Mucosa of descending colon (tissue), 3 donors: ENCODE measurements around the gene CORO7. TPM values are rescaled to one million over a fixed set of nuclear protein-coding genes. Genes with fewer than 3 reads are reported as not detected.

Source experiments
- ATAC-seq: fragments of 200-7000 bp; cut with Tn5 transposase; one replicate; pipeline ENCODE4 v1.9.1; 2020; ENCODE audit warnings: mild to moderate bottlenecking, moderate library complexity
- DNase-seq, 3 donors: peaks; one replicate each; pipeline ENCODE4 v3.0.0-alpha.2; 2020
- H3K36me3 ChIP-seq: fragments of 200-600 bp; one replicate; pipeline ENCODE4 v1.8.0; 2021; ENCODE audit warnings: low read depth, mild to moderate bottlenecking
- H3K4me1 ChIP-seq: fragments of 200-600 bp; one replicate; pipeline ENCODE4 v1.8.0; 2021; ENCODE audit warnings: low read depth, mild to moderate bottlenecking
- H3K4me3 ChIP-seq: fragments of 200-600 bp; one replicate; pipeline ENCODE4 v1.8.0; 2021; ENCODE audit warnings: mild to moderate bottlenecking
- H3K9me3 ChIP-seq: fragments of 200-600 bp; one replicate; pipeline ENCODE4 v1.8.0; 2021; ENCODE audit warnings: mild to moderate bottlenecking
- intact Hi-C, 2 donors: fragments of 100-400 bp; cut with DNase I in 1 of 2; cut with micrococcal nuclease in 1 of 2; formaldehyde crosslinking; loops; one replicate each; pipeline versions ENCODE4 v1.11.0 to v1.11.1; 2022; cut with DNase I, micrococcal nuclease
- total RNA-seq, 3 donors: library from RNA; stranded (reverse); fragmentation: NEBNext Ultra II Directional in 2 of 3; extraction: Animal tissue kit (Norgen Biotek cat#: 25700) in 2 of 3; gene quantifications; one replicate each; pipeline versions ENCODE4 v1.2.1 to v1.2.4, GENCODE V29; 2021 to 2023
- TF ChIP-seq, protein P1 (sequence below): fragments of 200-600 bp; IDR thresholded peaks from one replicate; pipeline ENCODE4 v1.8.0; 2022; ENCODE audit warnings: antibody characterized with exemption, mild to moderate bottlenecking
- donor health status: DM: no; HTN: no; CAD: no; lungs with moderate emphysema.
- donor health status: DM: no; HTN: no; CAD: no.
- donor health status: DM: no; HTN: yes; CAD: no.

CORO7 gene
- total RNA-seq, 3 donors from 2014 or later: 40.0 to 61.2 (median 49.1) TPM

DNA sequence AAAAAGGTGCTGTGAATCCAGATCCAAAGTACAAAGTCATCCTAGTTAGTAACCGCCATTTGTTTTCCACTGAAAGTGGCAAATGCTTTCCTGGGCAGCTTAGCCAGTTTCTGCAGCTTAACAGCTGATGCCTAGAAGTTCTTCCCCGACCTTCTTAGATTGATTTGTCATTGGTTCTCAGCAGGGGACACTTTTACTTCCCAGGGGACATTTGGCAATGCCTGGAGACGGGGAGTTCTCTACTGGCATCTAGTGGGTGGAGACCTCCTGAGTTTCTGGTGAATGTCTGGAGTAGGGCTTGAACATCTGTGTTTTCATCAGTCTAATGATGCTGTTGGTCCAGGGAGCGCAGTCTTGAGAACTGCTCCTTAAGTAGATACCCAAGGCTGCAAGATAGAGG lies 16.8 kb upstream of the CORO7 start:
- no peaks in the 10 kb centered on the region for H3K4me1 ChIP-seq
- ATAC-seq (no peak), DNase-seq (no peak)
- H3K36me3 ChIP-seq: no peaks in the 10 kb centered on the region
- H3K4me3 ChIP-seq: no peak overlapping the region
- H3K9me3 ChIP-seq: no peaks in the 10 kb centered on the region
- TF ChIP-seq, protein P1, sequence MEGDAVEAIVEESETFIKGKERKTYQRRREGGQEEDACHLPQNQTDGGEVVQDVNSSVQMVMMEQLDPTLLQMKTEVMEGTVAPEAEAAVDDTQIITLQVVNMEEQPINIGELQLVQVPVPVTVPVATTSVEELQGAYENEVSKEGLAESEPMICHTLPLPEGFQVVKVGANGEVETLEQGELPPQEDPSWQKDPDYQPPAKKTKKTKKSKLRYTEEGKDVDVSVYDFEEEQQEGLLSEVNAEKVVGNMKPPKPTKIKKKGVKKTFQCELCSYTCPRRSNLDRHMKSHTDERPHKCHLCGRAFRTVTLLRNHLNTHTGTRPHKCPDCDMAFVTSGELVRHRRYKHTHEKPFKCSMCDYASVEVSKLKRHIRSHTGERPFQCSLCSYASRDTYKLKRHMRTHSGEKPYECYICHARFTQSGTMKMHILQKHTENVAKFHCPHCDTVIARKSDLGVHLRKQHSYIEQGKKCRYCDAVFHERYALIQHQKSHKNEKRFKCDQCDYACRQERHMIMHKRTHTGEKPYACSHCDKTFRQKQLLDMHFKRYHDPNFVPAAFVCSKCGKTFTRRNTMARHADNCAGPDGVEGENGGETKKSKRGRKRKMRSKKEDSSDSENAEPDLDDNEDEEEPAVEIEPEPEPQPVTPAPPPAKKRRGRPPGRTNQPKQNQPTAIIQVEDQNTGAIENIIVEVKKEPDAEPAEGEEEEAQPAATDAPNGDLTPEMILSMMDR: no peak
- intact Hi-C loops: no loop called here

DNA sequence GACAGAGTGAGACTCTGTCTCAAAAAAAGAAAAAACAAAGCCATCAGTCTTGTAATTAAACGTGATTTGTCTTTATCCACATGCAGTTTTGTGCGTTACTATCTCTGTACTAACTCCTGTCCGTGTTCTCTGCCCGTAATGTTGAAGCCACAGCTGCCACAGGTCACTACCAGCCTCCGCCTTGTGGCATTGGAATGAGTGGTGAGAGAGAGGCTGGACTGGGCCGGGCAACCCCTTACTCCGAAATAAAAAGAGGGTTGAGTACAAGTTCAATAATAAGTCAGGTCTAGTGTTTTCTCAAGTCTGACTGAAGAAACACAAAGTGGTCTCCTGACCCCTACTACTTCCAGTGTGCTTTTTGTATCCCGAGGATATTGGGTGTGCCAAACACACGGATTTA lies 14.6 kb upstream of the CORO7 start:
- H3K4me3 ChIP-seq: no peak overlapping the region
- DNase-seq: no peak
- H3K36me3 ChIP-seq: no peaks in the 10 kb centered on the region
- peaks cover 10% of the 10 kb centered on the region for H3K4me1 ChIP-seq
- intact Hi-C loops: no loop called here
- ATAC-seq: no peak
- TF ChIP-seq, protein P1: no peak
- H3K9me3 ChIP-seq: no peaks in the 10 kb centered on the region

DNA sequence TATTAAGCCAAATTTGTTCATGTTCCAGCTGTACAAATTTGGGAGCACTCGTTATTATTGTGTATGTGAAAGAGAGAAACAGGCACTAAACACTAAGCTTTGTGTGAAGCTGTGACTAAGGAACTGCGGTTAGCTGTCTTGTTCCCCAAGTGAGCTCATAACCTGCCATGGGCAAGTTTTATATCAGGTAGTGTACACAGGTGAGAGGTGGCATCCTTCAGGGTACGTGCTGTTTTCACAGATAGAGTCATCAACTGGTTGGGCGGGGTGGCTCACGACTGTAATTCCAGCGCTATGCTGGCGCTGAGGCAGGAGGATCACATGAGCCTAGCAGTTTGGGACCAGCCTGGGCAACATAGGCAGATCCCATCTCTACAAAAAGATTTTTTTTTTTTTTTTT lies 12.1 kb upstream of the CORO7 start:
- Histone ChIP-seq H3K36me3 (no peaks in the 10 kb centered on the region), H3K4me3 (no peak overlapping the region), H3K4me1 (peaks cover 15% of the 10 kb centered on the region), H3K9me3 (no peaks in the 10 kb centered on the region)
- intact Hi-C loops: no loop called here
- TF ChIP-seq, protein P1: no peak
- no peak for ATAC-seq
- no peak for DNase-seq

DNA sequence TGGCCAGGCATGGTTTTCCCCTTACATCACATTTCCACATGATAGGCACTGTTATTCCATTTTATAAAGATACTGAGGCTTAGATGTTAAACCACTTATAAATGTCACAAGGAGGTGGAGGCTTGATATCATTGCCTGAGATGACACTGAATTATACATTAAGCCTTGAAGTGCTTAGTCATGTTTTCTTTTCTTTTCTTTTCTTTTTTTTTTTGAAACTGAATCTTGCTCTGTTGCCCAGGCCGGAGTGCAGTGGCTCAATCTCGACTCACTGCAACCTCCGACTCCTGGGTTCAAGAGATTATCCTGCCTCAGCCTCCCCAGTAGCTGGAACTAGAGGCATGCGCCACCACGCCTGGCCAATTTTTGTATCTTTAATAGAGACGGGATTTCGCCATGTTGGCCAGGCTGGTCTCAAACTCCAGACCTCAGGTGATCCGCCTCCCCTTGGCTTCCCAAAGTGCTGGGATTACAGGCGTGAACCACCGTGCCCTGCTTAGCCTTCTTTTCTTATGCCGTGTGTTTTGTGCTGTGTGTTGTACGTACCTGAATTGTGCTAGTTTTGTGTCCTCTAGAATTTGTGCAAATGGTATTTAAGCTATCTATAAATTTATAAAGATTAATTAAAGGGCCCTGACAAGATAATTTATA lies 10.5 kb upstream of the CORO7 start:
- intact Hi-C loops: no loop called here
- DNase-seq (no peak), ATAC-seq (no peak)
- H3K4me1 ChIP-seq: peaks cover 15% of the 10 kb centered on the region
- TF ChIP-seq, protein P1: no peak
- H3K4me3 ChIP-seq: no peak overlapping the region
- no peaks in the 10 kb centered on the region for H3K36me3 ChIP-seq
- no peaks in the 10 kb centered on the region for H3K9me3 ChIP-seq

DNA sequence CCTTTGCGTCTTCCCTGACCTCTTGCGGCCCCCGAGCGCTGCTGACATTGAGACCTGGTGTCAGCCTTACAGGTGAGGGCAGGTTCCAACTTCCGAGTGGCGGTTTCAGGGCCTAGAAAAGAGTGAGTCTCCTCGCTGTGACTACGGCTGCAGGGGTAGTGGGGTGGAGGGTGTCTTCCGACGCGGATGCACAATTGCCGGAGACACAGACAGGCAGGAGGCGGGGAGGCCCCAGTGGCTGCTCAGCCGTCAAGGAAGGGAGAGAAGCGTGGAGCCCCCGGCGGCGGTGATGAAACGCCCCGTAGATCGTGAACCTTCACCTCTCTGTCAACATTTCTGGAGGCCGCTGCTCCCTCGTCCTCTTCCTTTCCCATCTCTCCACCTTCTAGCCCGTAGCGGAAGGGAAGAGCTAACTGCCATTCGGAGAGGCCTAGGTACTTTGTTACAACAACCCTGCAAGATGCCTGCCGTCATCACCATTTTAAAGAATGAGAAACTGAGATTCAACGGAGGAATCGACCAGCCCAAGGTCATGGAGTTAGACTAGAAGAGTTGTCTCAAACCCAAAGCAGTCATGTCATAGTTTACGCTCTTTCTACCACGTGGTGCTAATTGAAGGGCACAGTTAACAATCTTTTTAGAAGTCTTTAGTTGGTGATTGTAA lies 9.8 kb upstream of the CORO7 start:
- Histone ChIP-seq H3K36me3 (no peaks in the 10 kb centered on the region), H3K4me1 (peaks cover 15% of the 10 kb centered on the region), H3K9me3 (no peaks in the 10 kb centered on the region), H3K4me3 (peak overlapping the region; percentile 74)
- ATAC-seq (peak; percentile 54), DNase-seq (peak in 1 of 3 donors; percentile 55)
- intact Hi-C loops: no loop called here
- TF ChIP-seq, protein P1: no peak
